Stimulated activated CD8-positive, alpha-beta memory T cell treated with anti-CD3 and anti-CD28 coated beads, Interleukin-12 subunit alpha, Interleukin-12 subunit beta, amount 100 ng/mL, for 24 hours (primary cell): ENCODE data around the gene MYOZ1.
"Not testable (repeated sequence)": the region's sequence is repeated elsewhere in the genome, so short reads cannot be mapped to it uniquely, and the experiment has no call there.

Experiments used
- DNase-seq: peaks from one replicate; pipeline ENCODE4 v3.0.0-alpha.2; 2020; ENCODE audit errors: extremely low read depth

Gene MYOZ1, protein sequence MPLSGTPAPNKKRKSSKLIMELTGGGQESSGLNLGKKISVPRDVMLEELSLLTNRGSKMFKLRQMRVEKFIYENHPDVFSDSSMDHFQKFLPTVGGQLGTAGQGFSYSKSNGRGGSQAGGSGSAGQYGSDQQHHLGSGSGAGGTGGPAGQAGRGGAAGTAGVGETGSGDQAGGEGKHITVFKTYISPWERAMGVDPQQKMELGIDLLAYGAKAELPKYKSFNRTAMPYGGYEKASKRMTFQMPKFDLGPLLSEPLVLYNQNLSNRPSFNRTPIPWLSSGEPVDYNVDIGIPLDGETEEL

DNA sequence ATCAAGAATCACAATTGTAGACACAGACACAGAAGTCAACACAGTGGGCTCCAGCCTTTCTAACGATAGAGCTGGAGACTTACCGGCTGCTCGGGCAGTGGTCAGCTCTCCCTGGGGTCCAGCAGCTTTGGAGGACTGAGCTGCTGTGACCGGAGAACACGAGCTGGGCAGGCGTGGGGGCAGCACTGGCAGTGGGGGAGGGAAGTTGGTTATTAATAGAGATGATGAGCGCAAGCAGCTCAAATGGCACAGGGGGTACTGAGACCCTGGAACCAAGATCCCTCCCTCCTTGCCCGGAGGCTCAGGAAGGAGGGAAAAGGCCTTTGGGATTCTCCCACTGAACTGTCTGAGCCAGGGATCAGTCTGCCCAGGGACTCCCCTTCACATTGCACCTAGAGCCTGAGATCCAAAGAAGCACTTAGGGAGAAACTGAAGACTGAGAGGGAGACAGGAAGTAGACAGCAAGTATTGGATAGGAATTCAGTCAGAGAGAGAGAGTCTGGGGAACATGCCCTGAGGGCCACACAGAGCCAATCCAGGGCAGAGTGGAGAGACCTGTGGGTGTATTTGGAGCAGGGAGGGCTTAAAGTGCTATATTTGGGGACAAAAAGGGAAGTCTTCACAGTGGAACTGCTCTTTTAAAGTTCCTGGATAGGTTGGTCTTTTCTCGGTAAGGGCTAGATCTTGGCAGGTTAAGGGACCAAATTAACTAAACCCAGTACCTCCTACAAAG is at the start of gene MYOZ1:
MYOZ1 (minus strand) TSS at position 147 of the 733 bp plus-strand sequence. CDS start 1,457 bp downstream, outside the sequence.
- no peak for DNase-seq

DNA sequence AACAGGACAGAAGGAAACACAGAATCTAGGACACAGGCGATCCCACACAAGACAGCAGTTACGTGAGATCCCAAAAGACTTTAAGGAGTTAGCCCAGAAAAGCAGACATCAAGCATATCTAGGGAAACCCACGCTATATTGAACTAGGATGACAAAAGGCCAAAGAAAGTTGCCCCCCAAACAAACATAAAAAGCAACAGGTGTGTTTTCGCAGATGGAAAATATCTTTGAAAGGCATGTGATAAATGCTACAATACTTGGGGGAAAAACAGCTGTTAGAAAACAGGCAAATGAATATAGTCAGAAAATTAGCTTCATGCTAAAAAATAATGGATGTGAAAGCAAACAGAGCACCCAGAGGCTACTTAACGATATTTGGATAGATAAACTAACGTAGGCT is 49.5 kb upstream of the MYOZ1 start:
- DNase-seq, result not testable (repeated sequence)

DNA sequence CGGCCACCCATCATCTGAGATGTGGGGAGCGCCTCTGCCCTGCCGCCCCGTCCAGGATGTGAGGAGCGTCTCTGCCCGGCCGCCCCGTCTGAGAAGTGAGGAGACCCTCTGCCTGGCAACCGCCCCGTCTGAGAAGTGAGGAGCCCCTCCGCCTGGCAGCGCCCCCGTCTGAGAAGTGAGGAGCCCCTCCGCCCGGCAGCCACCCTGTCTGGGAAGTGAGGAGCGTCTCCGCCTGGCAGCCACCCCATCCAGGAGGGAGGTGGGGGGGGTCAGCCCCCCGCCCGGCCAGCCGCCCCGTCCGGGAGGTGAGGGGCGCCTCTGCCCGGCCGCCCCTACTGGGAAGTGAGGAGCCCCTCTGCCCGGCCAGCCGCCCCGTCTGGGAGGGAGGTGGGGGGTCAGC is 48.3 kb upstream of the MYOZ1 start:
- not testable (repeated sequence) for DNase-seq

DNA sequence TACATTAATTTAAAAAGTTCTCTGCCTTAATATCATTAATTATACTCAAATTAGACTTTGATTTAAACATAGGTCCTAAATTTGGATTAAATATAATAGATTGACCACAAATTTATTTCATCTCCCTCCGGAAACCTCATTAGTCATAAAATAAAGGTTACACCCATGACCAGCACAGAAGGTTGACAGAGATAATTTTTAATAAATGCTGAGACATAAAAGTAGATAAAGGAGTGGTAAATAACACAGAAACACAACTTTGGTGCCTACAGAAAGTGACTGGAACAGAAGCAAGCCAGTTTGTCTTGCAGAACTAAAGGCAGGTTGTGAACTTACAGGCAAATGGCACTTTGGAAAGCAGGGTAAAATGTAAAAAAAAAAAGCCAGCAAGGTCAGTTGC is 46.4 kb upstream of the MYOZ1 start:
- not testable (repeated sequence) for DNase-seq

DNA sequence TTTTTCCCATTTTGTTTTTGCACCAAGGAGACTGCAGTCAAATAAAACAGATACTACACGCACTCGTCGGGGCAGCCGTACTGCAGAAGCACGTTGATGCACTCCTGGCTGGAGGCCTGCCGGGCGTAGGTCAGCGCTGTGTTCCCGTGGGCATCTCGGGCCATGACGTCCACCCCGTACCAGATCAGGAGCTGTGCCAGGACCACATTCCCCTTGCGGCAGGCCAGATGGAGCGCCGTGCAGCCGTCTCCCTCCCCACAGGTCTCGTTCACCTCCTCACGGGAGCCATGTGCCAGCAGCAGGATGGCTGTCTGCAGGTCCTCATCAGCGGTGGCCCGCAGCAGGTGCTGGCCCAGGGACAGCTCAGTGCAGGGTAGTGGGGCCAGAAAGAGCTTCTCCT is 33.3 kb upstream of the MYOZ1 start:
- not testable (repeated sequence) for DNase-seq

DNA sequence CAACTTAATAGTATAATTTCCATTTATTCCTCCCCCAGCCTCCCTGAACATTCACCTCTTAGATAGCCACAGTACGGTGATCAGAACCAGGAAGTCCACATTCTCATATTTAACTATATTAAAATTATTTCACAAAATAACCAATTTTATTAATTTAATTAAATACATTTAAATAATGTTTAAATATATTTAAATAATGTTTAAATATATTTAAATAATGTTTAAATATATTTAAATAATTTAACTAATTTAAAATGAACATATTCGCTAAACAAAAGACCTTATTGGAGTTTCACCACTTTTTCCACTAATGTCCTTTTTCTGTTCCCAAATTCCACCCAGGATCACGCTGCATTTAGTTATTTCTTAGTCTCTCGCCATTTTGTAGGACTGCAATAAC is 27.1 kb upstream of the MYOZ1 start:
- not testable (repeated sequence) for DNase-seq

DNA sequence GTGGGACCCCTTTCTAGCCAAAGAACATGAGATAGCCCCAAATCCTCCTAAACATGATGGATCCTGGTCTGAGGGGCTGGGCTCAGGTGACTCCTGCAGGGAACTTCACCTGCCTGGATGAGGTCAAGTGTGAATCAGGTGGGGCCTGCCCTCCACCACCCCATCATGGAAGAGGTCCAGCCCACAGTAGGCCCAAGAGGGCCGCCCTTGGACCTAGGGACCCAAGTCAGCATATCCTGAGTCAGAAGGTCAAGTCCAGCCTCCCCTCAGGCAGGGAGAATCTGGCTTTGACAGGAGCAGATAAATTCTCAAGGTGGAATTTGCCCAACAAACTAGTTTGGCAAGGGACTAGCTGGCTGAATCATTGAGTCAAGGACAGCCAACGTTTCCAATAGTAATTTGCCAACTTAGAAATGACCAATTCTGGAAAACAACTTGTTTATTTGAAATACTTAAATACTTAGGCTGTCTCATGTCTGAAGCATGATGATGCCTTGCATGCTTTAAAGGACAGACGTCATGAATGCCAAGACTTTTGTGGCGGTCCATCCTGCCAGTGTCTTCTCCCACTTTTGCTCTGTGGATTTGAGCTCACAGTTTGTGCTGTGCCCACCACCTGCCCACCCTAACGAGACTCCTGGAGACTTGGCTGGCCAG is 25.0 kb upstream of the MYOZ1 start:
- DNase-seq, result not testable (repeated sequence)

DNA sequence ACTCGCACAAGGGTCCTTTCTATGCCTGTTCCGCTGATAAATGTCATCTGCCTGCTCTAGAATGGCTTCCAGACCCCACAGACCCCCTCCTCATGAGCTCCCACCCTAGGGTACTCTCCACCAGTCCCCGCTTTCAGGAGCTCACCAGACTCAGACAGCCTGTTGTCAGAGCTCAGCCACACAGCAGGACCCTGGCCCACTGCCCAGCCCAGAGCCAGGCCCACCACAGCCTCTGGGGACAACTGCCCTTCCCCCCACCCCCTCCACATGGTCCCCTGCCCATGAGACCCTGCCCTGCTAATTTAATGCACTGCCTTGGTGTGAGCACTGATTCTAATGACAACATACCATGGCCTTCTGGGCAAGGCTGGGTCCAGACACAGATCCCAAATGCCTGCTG is 24.3 kb upstream of the MYOZ1 start:
- DNase-seq, result not testable (repeated sequence)

DNA sequence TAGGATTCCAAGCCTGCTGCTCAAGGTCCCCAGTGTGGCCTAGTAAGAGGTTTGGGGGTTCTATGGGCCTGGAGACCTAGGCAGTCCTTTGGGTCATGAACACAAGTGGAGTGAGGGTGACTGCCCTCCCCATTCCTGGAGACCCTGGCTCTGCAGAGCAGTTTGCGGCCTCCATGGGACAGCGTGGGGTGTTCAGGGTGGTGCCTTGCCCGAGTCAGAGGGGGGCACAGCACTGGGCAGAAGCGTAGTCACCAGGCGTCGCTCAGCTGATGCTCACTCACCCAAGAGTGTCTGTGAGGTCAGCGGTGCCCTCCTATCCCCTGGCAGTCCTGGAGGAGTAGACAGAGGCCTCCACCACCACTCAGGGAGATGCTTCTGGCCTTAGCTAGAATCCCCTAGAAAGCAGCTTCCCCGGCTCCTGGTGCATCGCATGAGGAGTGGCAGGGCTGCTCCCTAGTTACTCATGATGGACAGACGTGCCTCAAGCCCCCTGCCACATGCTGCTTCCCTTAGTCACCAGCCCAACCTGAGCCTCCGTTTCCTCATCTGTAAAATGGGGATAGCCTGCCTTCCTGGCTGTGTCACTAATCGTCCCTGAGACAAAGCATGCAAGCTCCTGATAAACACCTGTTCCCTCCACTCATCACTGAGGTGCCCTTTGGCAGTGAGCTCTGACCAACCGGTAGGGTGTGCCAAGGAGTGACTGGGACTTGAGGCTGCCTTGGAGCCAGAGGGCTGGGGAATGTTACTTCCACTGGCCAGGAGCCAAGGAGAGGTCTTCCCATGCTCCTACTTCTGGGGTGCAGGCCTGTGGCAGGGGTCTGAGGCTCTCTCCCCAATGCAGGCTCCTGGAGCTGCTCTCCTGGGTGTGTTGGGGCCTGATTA is 23.1 kb upstream of the MYOZ1 start:
- DNase-seq, result not testable (repeated sequence)

DNA sequence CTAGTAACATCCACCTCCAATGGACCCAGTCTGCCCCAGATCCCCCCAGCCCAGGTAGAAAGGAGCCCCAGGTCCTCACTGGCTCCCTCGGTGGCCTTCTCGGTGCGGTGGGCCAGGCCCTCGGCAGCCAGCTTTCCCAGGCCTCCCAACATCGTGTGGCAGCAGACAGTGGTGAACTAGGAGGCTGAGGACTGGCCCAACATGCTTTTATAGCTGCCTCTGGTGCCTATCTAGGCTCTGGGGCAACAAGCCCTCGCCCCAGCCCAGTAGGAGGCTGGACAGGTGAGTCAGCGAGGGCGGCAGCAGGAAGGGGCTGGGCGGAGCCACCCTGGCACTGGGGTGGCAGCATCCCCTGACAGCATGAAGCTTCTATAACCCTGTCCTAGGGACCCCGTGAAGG is 22.3 kb upstream of the MYOZ1 start:
- DNase-seq, result not testable (repeated sequence)

DNA sequence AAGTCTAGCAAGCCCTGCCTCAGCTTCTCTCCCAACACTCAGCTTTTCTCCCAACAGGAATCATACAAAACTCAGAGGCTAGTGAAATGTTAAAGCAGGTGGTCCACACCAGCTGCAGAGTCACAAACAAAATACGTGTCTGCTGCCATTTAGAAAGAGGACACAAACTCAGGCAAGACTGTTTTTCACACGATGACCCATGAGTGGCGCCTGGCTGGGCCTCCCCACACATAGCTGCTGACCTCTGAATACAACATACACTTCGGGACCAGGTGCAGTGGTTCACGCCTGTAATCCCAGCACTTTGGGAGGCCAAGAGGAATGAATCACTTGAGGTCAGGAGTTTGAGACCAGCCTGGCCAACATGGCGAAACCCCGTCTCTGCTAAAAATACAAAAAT is 21.4 kb upstream of the MYOZ1 start:
- DNase-seq, result not testable (repeated sequence)

DNA sequence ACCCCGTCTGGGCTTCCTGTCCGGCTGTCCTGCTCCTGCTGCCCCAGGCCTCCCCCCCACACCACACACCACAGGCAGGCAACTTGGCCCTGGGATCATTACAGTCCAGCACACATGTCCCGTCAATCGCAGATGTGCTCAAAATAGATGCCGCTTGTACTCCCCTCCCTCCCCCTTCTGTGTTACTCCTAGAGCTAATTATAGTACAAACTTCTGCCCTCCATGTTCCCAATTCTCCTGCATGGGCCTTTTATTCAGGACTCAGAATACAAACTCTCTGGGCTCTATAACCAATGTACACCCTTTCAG is 14.7 kb upstream of the MYOZ1 start, which contains the start of gene SYNPO2L:
SYNPO2L (minus strand) TSS at position 40 of the 309 bp plus-strand sequence. CDS start 107 bp downstream, outside the sequence.
- DNase-seq, result no peak

DNA sequence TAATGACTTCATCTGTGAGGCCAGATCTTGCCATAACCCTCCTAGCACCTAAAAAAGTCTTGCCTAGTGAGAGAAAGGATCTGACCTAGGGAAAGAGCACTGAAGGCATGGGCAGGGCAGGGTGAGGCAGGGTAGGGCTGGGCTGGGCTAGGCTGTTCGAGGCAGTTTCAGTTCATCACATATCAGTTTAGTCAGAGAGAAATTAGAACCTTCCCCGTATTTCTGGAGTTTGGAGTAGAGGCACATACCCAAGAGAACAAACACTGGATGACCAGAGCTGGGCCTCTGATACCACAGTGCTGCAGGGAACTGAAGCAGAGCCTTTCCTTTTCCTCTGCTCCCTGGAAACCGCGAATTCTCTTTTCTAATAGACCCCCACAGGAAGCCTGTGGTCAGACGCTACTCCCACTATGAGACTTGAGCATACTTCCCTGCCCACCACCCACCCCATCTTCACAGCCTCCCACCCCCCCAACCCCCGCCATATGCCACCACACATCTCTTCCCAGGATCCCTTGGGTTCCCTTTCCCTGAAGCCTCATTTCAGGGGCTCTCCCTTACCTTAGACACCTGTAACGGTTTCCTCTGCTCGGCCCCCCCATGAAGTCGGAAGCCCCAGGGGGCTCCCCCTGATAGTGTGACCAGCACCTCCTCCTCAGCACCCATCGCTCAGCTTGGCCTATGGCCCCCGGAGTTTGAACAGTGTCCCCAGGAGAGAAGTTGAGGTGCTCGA is 14.1 kb upstream of the MYOZ1 start:
- DNase-seq, result no peak

DNA sequence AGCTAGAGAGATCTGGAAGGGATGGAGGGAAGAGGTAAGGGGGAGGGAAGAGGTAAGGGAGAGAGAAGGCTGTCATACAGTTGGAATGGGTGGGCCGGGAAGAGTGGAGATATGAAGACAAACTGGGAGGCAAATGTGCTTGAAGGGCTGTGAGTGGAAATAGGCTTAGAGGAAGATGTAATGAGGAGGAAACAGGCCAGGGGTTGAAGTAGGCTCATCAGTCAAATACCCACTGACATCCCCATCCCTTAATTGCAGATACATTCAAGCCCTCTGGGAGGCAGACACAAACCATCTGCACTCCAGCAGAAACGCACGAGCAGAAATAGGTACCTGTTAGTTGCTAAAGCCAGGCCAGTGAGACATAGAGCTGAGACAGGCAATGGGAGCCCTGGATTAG is 12.4 kb upstream of the MYOZ1 start:
- DNase-seq, result no peak

DNA sequence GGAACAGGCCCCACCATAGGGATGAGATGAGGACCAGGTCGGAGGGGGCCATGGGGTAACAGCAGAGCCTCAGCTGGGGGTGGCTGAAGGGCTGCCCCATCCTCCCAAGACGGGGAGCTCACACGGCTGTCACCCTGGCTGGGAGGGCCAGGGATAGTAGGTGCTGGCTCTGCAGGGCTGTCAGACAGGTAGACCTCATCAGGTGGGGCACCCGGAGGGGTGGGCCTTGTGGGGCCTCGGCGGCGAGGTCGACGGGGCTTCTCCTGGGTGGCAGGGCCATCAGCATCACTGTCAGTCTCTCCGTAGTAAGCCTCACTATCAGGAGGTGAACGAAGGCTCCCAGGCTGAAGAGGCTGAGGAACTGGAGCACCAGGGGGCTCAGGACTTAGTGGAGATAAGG is 11.9 kb upstream of the MYOZ1 start:
- no peak for DNase-seq

DNA sequence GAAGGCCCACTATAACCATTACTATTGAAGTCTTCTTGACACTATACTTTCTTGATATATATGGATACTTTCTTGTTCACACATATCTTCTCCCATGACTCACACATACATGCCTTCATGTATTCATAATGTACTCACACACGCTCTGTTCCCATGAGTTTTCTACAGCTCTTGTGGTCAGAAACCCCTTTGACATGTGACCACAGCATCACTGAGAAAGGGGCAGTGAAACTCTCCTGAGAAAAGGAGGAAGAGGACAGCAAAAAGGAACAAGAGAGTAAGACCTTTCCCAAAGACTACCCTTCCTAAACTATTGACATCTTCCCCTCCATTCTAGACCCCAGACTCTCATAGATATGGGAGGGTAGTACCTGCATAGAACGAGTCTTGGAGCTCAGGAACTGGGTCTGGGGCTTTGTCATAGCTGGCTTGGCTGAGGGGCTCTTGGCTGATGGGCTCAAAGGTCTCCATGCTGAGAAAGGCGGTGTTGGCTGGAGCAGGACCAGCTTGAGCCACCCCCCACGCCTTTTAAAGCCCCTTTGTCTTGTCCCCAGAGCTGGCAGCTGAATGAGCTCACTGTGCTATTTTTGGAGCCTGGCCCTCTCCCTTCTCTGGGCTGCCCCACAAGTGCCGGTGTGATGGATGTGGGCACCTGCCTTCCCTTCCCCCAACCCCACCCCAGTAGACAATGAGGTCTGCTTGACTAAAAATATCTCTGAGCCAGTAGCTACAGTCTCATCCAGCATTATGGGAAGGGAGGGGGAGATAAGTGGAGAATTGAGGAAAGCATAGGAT is 9.5 kb upstream of the MYOZ1 start:
- DNase-seq, result no peak

DNA sequence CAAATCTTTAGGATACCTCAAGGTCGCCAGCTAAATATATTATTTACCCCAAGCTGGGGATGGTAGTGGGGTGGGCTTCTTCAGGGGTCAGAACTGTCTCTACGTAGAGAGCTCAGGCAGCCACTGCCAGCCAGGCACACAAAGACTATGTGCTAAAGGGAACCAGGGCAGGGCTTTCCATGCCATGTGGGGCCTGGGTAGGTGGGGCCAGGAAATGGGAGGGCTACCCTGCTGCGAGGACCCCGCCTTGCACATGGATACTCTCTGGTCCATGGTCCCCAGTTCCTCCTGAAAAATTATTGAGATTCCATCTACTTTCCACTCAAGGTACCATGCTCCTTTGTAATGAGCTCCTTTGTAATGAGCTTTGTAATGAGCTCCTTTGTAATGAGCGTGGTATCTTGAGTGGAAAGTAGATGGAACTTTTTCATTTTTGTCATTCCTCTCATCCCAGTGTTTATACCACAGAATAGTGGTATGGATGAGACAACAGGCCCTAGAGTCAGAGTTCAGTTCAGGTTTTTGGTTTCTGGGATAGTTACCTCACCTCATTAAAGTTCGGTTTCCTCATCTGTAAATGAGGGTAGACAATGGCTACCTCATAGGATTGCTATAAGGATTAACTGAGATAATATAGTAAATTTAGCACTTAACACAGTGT is 8.7 kb upstream of the MYOZ1 start:
- no peak for DNase-seq

DNA sequence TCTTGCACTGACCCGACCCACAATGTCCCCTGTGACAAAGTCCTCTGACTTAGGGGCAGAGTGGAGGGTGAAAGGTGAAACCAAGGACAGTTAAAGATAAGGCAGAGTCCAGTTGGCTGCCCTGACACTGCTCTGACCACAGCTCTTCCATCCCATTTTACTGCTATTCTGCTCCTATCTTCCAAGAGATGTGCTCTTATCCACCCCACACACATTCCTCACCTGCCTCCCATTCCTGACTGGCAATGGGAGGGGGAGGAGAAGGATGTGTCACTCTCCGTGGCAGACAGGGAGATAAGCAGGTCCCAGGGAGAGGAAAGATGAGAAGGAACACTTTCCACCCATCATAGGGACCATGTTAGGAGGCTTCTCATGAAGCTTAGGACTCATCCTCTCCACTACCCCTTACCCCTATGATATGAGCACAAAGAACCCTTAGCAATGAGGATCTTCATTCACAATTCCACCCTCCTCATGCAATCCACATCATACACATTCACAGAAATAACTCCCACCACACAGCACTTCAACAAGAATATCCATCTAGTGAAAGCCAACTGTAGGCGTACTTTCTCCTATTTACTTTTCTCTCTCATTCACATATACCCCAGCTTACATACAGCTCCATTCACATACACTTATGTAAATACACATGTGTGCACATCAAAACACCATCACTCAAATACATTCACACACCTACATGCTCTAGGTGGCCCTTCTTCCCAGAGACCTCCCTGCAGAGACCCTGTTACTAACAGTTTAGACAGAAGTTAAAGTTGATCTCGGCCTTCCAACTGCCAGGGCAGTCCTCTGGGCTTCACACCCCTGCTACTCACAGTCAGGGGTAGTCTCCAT is 7.9 kb upstream of the MYOZ1 start:
- DNase-seq, result no peak
